Spleen (tissue), 7 donors: ENCODE data around the gene MAP2K3.

Source experiments
- CTCF ChIP-seq, 11 experiments: fragments of 200-600 bp in 7 of 11; fragments of 450-650 bp in 4 of 11; sonication (generic) in 4 of 11; IDR thresholded peaks in 8 of 11; conservative IDR thresholded peaks in 3 of 11; 1 replicate in 7 of 11; 2 replicates in 4 of 11; pipeline versions ENCODE4 v1.4.0 to v1.8.0; 2016 to 2021; ENCODE audit warnings: antibody characterized with exemption in 11 of 11, inconsistent platforms in 4 of 11, mild to moderate bottlenecking in 1 of 11
- POLR2A ChIP-seq, 3 donors: fragments of 450-650 bp; IDR thresholded peaks; one replicate each; pipeline ENCODE4 v1.5.1; 2017; ENCODE audit warnings: antibody characterized with exemption in 3 of 3, mild to moderate bottlenecking in 1 of 3
- donor health status: DM: no; HTN: no; CAD: no; lungs with moderate emphysema.
- donor health status: DM: no; HTN: no; CAD: no.
- donor health status: DM: no; HTN: no; CAD: no.

- no peak for TF ChIP-seq POLR2A (IDR thresholded peaks at IDR 0.05)
- no peak for TF ChIP-seq CTCF (IDR thresholded peaks at IDR 0.05 in 8 of 11, conservative IDR thresholded peaks at IDR 0.05 in 3 of 11)
These were observed 60.7 kb downstream of the MAP2K3 start for GRCh38 chr17:21345236-21345635.
